ENCODE data around the gene FOXC2. TPM values are rescaled to one million over a fixed set of nuclear protein-coding genes. Genes with fewer than 3 reads are reported as not detected.
A peak's percentile ranks its signal among the peaks of the same experiment; 100 is the strongest.

The FOXC2 gene
- total and polyA plus RNA-seq, 2 donors (not counting 1 experiment from before 2014, with no cell fraction given): not detected

DNA sequence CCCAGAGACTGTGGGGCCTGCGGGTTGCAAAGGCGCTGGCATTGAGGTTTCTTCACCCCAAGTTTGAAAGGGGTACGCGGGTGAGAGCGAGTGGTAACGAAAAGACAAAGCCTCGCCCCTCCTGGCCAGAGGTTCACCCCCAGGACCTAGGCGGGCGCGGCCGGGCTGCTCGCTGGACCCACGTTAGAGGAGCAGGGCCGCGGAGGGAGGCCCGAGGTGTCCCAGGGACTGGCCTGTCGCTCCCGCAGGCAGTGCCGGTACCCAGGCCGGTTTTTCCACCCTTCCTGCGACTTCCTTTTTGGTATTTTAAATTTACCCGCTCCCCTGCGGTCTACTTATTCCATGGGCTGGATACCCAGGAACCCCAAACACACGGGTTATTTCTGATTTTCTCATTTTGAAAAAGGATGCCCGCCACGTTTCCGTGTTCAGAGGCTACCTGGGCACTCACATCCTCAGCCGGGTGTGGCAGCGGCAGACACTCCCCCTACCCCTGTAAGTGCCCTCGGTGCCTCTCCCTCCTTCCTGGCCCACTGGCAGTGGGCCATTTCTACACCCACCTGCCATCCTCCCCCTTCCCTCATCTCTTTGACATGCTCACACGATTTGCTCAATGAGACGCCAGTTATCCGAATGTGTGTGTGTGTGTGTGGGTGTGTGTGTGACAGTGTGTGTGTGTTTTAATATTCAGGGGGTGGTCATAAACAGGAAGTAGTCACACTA lies 10.1 kb downstream of the FOXC2 start:
- CTCF ChIA-PET: no interaction called here

More for the DNA sequence above, 10.1 kb downstream of the FOXC2 start:
- WGBS (ENCODE audit: insufficient coverage): 12% methylated on average over 29 of the region's 33 CpGs
- Mint-ChIP-seq H3K27me3 (peaks cover 73% of the 10 kb centered on the region), H3K27ac (no peak overlapping the region), H3K4me3 (peak overlapping the region; percentile 82), H3K9me3 (ENCODE audit: insufficient read depth) (no peaks in the 10 kb centered on the region), H3K4me1 (peaks cover 20% of the 10 kb centered on the region)
- Histone ChIP-seq H3K27me3 (replicated peaks in 1 of 4; ENCODE audit: control extremely low read depth in 1 of 4, control insufficient read depth in 3 of 4, insufficient read depth in 4 of 4, low read length in 3 of 4) (peaks cover 0 to 65% (median 33%) of the 10 kb centered on the region in 4 experiments), H3K4me2 (replicated peaks; ENCODE audit: low read depth, low read length, poor library complexity, severe bottlenecking) (peak overlapping the region; percentile 70), H2AFZ (ENCODE audit: insufficient read depth, low read depth, low read length, poor library complexity, severe bottlenecking) (peak overlapping the region; percentile 41), H3K79me2 (ENCODE audit: control insufficient read depth, insufficient read depth, low read length) (no peaks in the 10 kb centered on the region), H3K9me3 (ENCODE audit: control extremely low read depth in 1 of 3, control insufficient read depth in 2 of 3, insufficient read depth in 1 of 3, low read length in 2 of 3) (peaks cover 0 to 4% (median 0%) of the 10 kb centered on the region in 3 donors), H3K9ac (ENCODE audit: low read length) (peak overlapping the region; percentile 39), H3K36me3 (replicated peaks in 1 of 2; ENCODE audit: control extremely low read depth in 1 of 2, control insufficient read depth in 1 of 2, extremely low read depth in 1 of 2, insufficient read depth in 2 of 2, low read length in 1 of 2) (no peaks in the 10 kb centered on the region), H3K4me3 (ENCODE audit: control extremely low read depth in 1 of 5, extremely low read depth in 1 of 5, insufficient read depth in 1 of 5, low read depth in 2 of 5, low read length in 4 of 5) (peak overlapping the region in 4 of 5 experiments; percentile 8 to 50 (median 28)), H4K20me1 (ENCODE audit: control insufficient read depth, insufficient read depth, low read length, poor library complexity, severe bottlenecking) (no peaks in the 10 kb centered on the region), H3K4me1 (ENCODE audit: control insufficient read depth in 2 of 2, insufficient read depth in 2 of 2, low read length in 2 of 2) (peaks cover 14% of the 10 kb centered on the region in 2 donors), H3K27ac (ENCODE audit: low read length in 2 of 2) (no peak overlapping the region)
- POLR2A ChIA-PET: no interaction called here
- ATAC-seq (ENCODE audit: low read depth): no peak
- no peak for DNase-seq
- intact Hi-C loops (cut with micrococcal nuclease): no loop called here
- TF ChIP-seq EZH2 (IDR thresholded peaks at IDR 0.05; ENCODE audit: borderline replicate concordance, insufficient read depth, low read depth, low read length, poor library complexity, severe bottlenecking) (no peak), CTCF (IDR thresholded peaks at IDR 0.05) (no peak)
